ENCODE results near the gene MYL5.

Gene MYL5

DNA sequence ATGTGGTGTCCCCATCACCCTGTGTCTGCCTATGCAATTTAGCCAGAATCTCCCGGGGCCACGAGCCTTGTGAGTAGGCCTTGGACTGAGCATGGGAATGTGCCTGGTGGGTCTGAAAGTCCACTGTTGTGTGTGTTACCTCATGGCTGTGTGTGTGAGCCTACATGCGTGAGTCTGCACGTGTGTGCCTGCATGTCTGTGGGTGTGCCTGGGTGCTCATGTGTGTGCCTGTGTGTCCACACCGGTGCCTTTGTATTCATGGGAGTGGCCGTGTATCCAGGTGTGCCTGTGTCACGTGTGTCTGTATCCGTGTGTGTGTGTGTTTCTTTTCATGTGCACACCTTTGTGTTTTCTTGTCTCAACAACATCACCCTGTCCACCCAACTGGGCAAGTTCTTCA lies 14.5 kb upstream of the MYL5 start (continued):
- TF ChIP-seq, protein P1, sequence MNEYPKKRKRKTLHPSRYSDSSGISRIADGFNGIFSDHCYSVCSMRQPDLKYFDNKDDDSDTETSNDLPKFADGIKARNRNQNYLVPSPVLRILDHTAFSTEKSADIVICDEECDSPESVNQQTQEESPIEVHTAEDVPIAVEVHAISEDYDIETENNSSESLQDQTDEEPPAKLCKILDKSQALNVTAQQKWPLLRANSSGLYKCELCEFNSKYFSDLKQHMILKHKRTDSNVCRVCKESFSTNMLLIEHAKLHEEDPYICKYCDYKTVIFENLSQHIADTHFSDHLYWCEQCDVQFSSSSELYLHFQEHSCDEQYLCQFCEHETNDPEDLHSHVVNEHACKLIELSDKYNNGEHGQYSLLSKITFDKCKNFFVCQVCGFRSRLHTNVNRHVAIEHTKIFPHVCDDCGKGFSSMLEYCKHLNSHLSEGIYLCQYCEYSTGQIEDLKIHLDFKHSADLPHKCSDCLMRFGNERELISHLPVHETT (tag by site-specific recombination; IDR thresholded peaks at IDR 0.05) = no peak
- no peak for TF ChIP-seq KLF10 (tag by site-specific recombination; IDR thresholded peaks at IDR 0.05)

DNA sequence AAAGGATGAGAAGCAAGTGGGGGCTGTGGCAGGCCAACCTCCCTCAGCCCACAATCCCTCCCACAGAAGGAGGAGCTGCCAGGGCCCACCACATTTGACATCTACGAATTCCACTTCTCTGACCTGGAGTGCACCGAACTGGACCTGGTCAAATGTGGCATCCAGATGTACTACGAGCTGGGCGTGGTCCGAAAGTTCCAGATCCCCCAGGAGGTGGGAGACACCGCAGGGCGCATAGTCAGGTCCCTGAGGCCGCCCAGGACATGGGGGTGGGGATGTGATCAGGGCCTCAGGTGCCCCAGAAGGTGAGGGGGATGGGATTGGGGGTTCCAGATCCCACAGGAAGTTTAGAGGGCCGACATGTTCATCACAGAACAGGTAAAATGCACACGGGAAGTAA lies 13.9 kb upstream of the MYL5 start:
- Histone ChIP-seq H3K4me1 (ENCODE audit: control insufficient read depth, insufficient read depth, low read length) (no peaks in the 10 kb centered on the region), H3K4me3 (ENCODE audit: low read depth, low read length) (no peak overlapping the region), H3K36me3 (ENCODE audit: control insufficient read depth in 2 of 2, insufficient read depth in 1 of 2, low read length in 2 of 2) (no peaks in the 10 kb centered on the region), H3K27ac (ENCODE audit: extremely low read depth, low read depth, low read length) (no peak overlapping the region), H3K9me3 (ENCODE audit: control insufficient read depth, insufficient read depth, low read depth, low read length) (no peaks in the 10 kb centered on the region)
- CTCF ChIA-PET = no interaction called here
- TF ChIP-seq ZBTB7A (tag by site-specific recombination; IDR thresholded peaks at IDR 0.05; ENCODE audit: low read depth) (no peak), MZF1 (tag by site-specific recombination; IDR thresholded peaks at IDR 0.05; ENCODE audit: borderline replicate concordance) (no peak), EGR2 (tag by site-specific recombination; IDR thresholded peaks at IDR 0.05; ENCODE audit: low read depth) (no peak), ZNF623 (tag by site-specific recombination; IDR thresholded peaks at IDR 0.05) (no peak), ZNF521 (tag by site-specific recombination; IDR thresholded peaks at IDR 0.05) (no peak)
- TF ChIP-seq, protein P2, sequence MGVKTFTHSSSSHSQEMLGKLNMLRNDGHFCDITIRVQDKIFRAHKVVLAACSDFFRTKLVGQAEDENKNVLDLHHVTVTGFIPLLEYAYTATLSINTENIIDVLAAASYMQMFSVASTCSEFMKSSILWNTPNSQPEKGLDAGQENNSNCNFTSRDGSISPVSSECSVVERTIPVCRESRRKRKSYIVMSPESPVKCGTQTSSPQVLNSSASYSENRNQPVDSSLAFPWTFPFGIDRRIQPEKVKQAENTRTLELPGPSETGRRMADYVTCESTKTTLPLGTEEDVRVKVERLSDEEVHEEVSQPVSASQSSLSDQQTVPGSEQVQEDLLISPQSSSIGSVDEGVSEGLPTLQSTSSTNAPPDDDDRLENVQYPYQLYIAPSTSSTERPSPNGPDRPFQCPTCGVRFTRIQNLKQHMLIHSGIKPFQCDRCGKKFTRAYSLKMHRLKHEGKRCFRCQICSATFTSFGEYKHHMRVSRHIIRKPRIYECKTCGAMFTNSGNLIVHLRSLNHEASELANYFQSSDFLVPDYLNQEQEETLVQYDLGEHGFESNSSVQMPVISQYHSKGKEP (tag by site-specific recombination; IDR thresholded peaks at IDR 0.05) = no peak
- POLR2A ChIA-PET = no interaction called here

DNA sequence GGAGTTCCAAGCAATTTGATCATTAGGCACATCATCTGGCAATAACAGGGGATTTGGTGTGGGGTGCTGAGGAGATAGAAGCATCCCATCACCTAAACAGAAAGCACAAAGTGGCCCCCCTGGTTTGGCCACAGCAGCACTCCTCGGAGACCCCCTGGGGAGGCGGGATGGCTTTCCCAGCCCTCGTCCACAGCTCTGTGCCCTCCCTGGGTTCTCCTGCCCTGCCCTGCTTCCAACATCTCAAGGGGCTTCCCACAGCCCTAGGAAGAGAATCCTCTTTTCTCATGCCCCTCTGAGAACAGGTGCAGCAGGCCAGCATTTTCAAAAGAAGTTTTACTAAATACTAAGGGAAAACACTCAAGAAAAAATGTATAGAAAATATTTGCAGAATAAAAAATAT lies 13.1 kb upstream of the MYL5 start:
- no peaks in the 10 kb centered on the region for H3K36me3 ChIP-seq (ENCODE audit: control insufficient read depth in 2 of 2, insufficient read depth in 1 of 2, low read length in 2 of 2)
- TF ChIP-seq, protein P3, sequence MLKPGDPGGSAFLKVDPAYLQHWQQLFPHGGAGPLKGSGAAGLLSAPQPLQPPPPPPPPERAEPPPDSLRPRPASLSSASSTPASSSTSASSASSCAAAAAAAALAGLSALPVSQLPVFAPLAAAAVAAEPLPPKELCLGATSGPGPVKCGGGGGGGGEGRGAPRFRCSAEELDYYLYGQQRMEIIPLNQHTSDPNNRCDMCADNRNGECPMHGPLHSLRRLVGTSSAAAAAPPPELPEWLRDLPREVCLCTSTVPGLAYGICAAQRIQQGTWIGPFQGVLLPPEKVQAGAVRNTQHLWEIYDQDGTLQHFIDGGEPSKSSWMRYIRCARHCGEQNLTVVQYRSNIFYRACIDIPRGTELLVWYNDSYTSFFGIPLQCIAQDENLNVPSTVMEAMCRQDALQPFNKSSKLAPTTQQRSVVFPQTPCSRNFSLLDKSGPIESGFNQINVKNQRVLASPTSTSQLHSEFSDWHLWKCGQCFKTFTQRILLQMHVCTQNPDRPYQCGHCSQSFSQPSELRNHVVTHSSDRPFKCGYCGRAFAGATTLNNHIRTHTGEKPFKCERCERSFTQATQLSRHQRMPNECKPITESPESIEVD (tag by site-specific recombination; IDR thresholded peaks at IDR 0.05) = no peak
- TF ChIP-seq, protein P4, sequence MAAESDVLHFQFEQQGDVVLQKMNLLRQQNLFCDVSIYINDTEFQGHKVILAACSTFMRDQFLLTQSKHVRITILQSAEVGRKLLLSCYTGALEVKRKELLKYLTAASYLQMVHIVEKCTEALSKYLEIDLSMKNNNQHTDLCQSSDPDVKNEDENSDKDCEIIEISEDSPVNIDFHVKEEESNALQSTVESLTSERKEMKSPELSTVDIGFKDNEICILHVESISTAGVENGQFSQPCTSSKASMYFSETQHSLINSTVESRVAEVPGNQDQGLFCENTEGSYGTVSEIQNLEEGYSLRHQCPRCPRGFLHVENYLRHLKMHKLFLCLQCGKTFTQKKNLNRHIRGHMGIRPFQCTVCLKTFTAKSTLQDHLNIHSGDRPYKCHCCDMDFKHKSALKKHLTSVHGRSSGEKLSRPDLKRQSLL (tag by site-specific recombination; IDR thresholded peaks at IDR 0.05) = no peak
- TF ChIP-seq GLIS1 (tag by site-specific recombination; IDR thresholded peaks at IDR 0.05) (0 out of 2 replicates have a peak, but pooled peaks have one; percentile 14), ZNF112 (tag by site-specific recombination; IDR thresholded peaks at IDR 0.05) (no peak), SCRT2 (tag by site-specific recombination; IDR thresholded peaks at IDR 0.05) (no peak), ZNF266 (tag by site-specific recombination; IDR thresholded peaks at IDR 0.05; ENCODE audit: low read depth) (no peak)
- ChIA-PET CTCF (no interaction called here), POLR2A (no interaction called here)
- H3K9me3 ChIP-seq (ENCODE audit: control insufficient read depth, insufficient read depth, low read depth, low read length) = no peaks in the 10 kb centered on the region
- no peak overlapping the region for H3K4me3 ChIP-seq (ENCODE audit: low read depth, low read length)
- no peaks in the 10 kb centered on the region for H3K4me1 ChIP-seq (ENCODE audit: control insufficient read depth, insufficient read depth, low read length)
- no peak overlapping the region for H3K27ac ChIP-seq (ENCODE audit: extremely low read depth, low read depth, low read length)

All from HEK293 (cell line).